HCT116 (cell line): Measurements from ENCODE around the gene ARHGEF6. TPM values are rescaled to one million over a fixed set of nuclear protein-coding genes. Genes with fewer than 3 reads are reported as not detected.

Source experiments
- ATAC-seq: fragments of 200-7000 bp; cut with Tn5 transposase; 2 replicates; pipeline ENCODE4 v1.9.1; 2020; ENCODE audit warnings: mild to moderate bottlenecking, moderate library complexity
- BruUV-seq: library from RNA; stranded (reverse); fragments of 400-500 nt; replicated peaks from 2 replicates; lab custom pipeline; 2021; lab: Mats Ljungman, UMichigan
- CTCF ChIA-PET: fragments of 300-600 bp; sonication (Branson Sonifier 250); formaldehyde crosslinking; loops from one replicate; lab custom pipeline; 2021; ENCODE audit warnings: antibody characterized with exemption; lab: Charles Lee
- POLR2A ChIA-PET: fragments of 300-600, 350-600 bp; sonication (Branson Sonifier 250); formaldehyde crosslinking; loops from one replicate; lab custom pipeline; 2021; ENCODE audit warnings: antibody characterized with exemption; lab: Charles Lee
- RAD21 ChIA-PET, 2 experiments: fragments of 300-600 bp; sonication (Branson Sonifier 250); formaldehyde crosslinking; loops; one replicate each; lab custom pipeline; 2023; ENCODE audit warnings: low total read pairs in 2 of 2; ENCODE audit not compliant: uncharacterized antibody in 2 of 2, unreplicated experiment in 2 of 2, low non-redundant PET in 1 of 2; lab: Charles Lee
- DNase-seq: peaks from one replicate; pipeline ENCODE4 v3.0.0-alpha.2; 2010; ENCODE audit warnings: low read depth, low spot score
- H2AFZ ChIP-seq: fragments of 200-600 bp; shearing (Covaris generic), sonication (generic); 2 replicates; pipeline ENCODE4 v1.6.1; 2017; ENCODE audit warnings: low read depth, mixed run types, mixed read lengths, antibody characterized with exemption, low read length; ENCODE audit not compliant: poor library complexity, severe bottlenecking
- H3K27ac ChIP-seq: 2 replicates; pipeline ENCODE4 v1.5.1; 2012; ENCODE audit warnings: low read depth, low read length
- H3K27me3 ChIP-seq: fragments of 200-600 bp; sonication (generic); 2 replicates; pipeline ENCODE4 v1.6.1; 2016; ENCODE audit warnings: mixed run types, low read length, mixed read lengths; ENCODE audit not compliant: insufficient read depth
- H3K36me3 ChIP-seq, 2 experiments: fragments of 200-500 bp in 1 of 2; fragments of 200-600 bp in 1 of 2; sonication (Bioruptor generic) in 1 of 2; sonication (generic) in 1 of 2; 2 replicates each; pipeline versions ENCODE4 v1.5.1 to v1.6.1; 2014 to 2016; ENCODE audit warnings: low read length in 2 of 2, inconsistent platforms in 1 of 2, mixed read lengths in 1 of 2, mixed run types in 1 of 2; ENCODE audit not compliant: insufficient read depth in 2 of 2, control insufficient read depth in 1 of 2
- H3K4me1 ChIP-seq, 2 experiments: fragments of 200-600 bp in 1 of 2; sonication (generic) in 1 of 2; 2 replicates each; pipeline versions ENCODE4 v1.5.1 to v1.6.1; 2012 to 2017; ENCODE audit warnings: low read length in 2 of 2, inconsistent platforms in 1 of 2, mild to moderate bottlenecking in 1 of 2, mixed read lengths in 1 of 2, mixed run types in 1 of 2, moderate library complexity in 1 of 2; ENCODE audit not compliant: insufficient read depth in 2 of 2, control insufficient read depth in 1 of 2
- H3K4me2 ChIP-seq: fragments of 200-600 bp; sonication (generic); 2 replicates; pipeline ENCODE4 v1.6.1; 2017; ENCODE audit warnings: mixed run types, low read length, mixed read lengths
- H3K4me3 ChIP-seq, 2 experiments: fragments of 200-600 bp in 1 of 2; sonication (generic) in 1 of 2; replicated peaks in 1 of 2; 2 replicates each; pipeline ENCODE4 v1.5.1; 2011 to 2016; ENCODE audit warnings: low read length in 2 of 2, control low read depth in 1 of 2, low read depth in 1 of 2, mild to moderate bottlenecking in 1 of 2, mixed read lengths in 1 of 2, mixed run types in 1 of 2
- H3K79me2 ChIP-seq: fragments of 200-600 bp; sonication (generic); 2 replicates; pipeline ENCODE4 v1.6.1; 2017; ENCODE audit warnings: mild to moderate bottlenecking, mixed run types, low read length, moderate library complexity, mixed read lengths; ENCODE audit not compliant: insufficient read depth
- H3K9ac ChIP-seq: fragments of 200-600 bp; sonication (generic); 2 replicates; pipeline ENCODE4 v1.6.1; 2016; ENCODE audit warnings: low read length, mixed read lengths
- H3K9me2 ChIP-seq: fragments of 200-600 bp; sonication (generic), shearing (Covaris generic); 2 replicates; pipeline ENCODE4 v1.6.1; 2017; ENCODE audit warnings: mixed run types, mild to moderate bottlenecking, moderate library complexity; ENCODE audit not compliant: insufficient read depth
- H3K9me3 ChIP-seq, 2 experiments: fragments of 200-500 bp in 1 of 2; fragments of 200-600 bp in 1 of 2; sonication (Bioruptor generic) in 1 of 2; sonication (generic) in 1 of 2; 2 replicates each; pipeline ENCODE4 v1.6.1; 2014 to 2017; ENCODE audit warnings: low read length in 2 of 2, mixed read lengths in 2 of 2, inconsistent platforms in 1 of 2, low read depth in 1 of 2, mild to moderate bottlenecking in 1 of 2, mixed run types in 1 of 2, moderate library complexity in 1 of 2; ENCODE audit not compliant: control insufficient read depth in 1 of 2, insufficient read depth in 1 of 2
- H4K20me1 ChIP-seq: fragments of 200-600 bp; sonication (generic), shearing (Covaris generic); 2 replicates; pipeline ENCODE4 v1.6.1; 2017; ENCODE audit warnings: mixed run types, mild to moderate bottlenecking, moderate library complexity; ENCODE audit not compliant: insufficient read depth
- CEBPB ChIP-seq: IDR thresholded peaks from 2 replicates; pipeline ENCODE4 v1.6.1; 2012; ENCODE audit warnings: low read depth
- ELF1 ChIP-seq: IDR thresholded peaks from 2 replicates; pipeline ENCODE4 v1.6.1; 2012; ENCODE audit warnings: low read depth, borderline replicate concordance
- EZH2 ChIP-seq: fragments of 200-600 bp; sonication (generic); IDR thresholded peaks from 2 replicates; pipeline ENCODE4 v1.6.1; 2017; ENCODE audit warnings: antibody characterized with exemption, mixed run types
- EZH2phosphoT487 ChIP-seq: fragments of 200-600 bp; IDR thresholded peaks from 2 replicates; pipeline ENCODE4 v1.6.1; 2018; ENCODE audit warnings: antibody characterized with exemption, borderline replicate concordance
- FOSL1 ChIP-seq: IDR thresholded peaks from 2 replicates; pipeline ENCODE4 v1.6.1; 2012; ENCODE audit warnings: low read depth
- POLR2A ChIP-seq: IDR thresholded peaks from 2 replicates; pipeline ENCODE4 v1.7.0; 2011; ENCODE audit warnings: borderline replicate concordance; ENCODE audit not compliant: insufficient read depth, insufficient read length; ENCODE audit errors: extremely low read depth
- POLR2AphosphoS5 ChIP-seq: IDR thresholded peaks from 2 replicates; pipeline ENCODE4 v1.6.1; 2011; ENCODE audit warnings: mild to moderate bottlenecking, low read depth, low read length, moderate library complexity
- RAD21 ChIP-seq: IDR thresholded peaks from 2 replicates; pipeline ENCODE4 v1.6.1; 2012; ENCODE audit warnings: low read depth, mild to moderate bottlenecking
- SIN3A ChIP-seq: IDR thresholded peaks from 2 replicates; pipeline ENCODE4 v1.6.1; 2012; ENCODE audit warnings: low read depth
- SP1 ChIP-seq: IDR thresholded peaks from 2 replicates; pipeline ENCODE4 v1.6.1; 2012; ENCODE audit warnings: low read depth
- SRF ChIP-seq: IDR thresholded peaks from 2 replicates; pipeline ENCODE4 v1.6.1; 2012; ENCODE audit warnings: low read depth
- ZFX ChIP-seq: fragments of 450-650 bp; IDR thresholded peaks from 2 replicates; pipeline ENCODE4 v1.6.1; 2017
- ZNF274 ChIP-seq: fragments of 200-500 bp; sonication (Bioruptor generic); IDR thresholded peaks from 2 replicates; pipeline ENCODE4 v1.6.1; 2014; ENCODE audit warnings: mild to moderate bottlenecking, low read depth, low read length, inconsistent platforms
- intact Hi-C: fragments of 100-400 bp; cut with micrococcal nuclease; formaldehyde crosslinking; loops from 2 replicates; pipeline ENCODE4 v1.10.0; 2022
- total RNA-seq: library from RNA; stranded (reverse); gene quantifications from one replicate; pipeline ENCODE4 v1.2.1, GENCODE V29; 2021; ENCODE audit not compliant: unreplicated experiment
- TF ChIP-seq, protein P1 (sequence below): IDR thresholded peaks from 2 replicates; pipeline ENCODE4 v1.6.1; 2012
- TF ChIP-seq, protein P2 (sequence below): IDR thresholded peaks from 2 replicates; pipeline ENCODE4 v1.6.1; 2012

Gene ARHGEF6
- total RNA-seq, 1 experiment from 2014 or later, result 1.9 TPM

- no peak for ATAC-seq
- no TSS peak for BruUV-seq
- H3K4me1 ChIP-seq, result no peaks in the 10 kb centered on the region
- H3K4me2 ChIP-seq, result no peak overlapping the region
- H3K9ac ChIP-seq, result no peak overlapping the region
- H4K20me1 ChIP-seq, result no peaks in the 10 kb centered on the region
- ChIA-PET RAD21 (no interaction called here), POLR2A (no interaction called here), CTCF (no interaction called here)
- no peak overlapping the region for H3K4me3 ChIP-seq
- TF ChIP-seq POLR2AphosphoS5 (no peak), EZH2phosphoT487 (no peak), RAD21 (no peak), CEBPB (no peak), EZH2 (no peak), SRF (no peak), ZNF274 (no peak), POLR2A (no peak), SIN3A (no peak), ZFX (no peak), SP1 (no peak), FOSL1 (no peak), ELF1 (no peak)
- TF ChIP-seq, protein P1, sequence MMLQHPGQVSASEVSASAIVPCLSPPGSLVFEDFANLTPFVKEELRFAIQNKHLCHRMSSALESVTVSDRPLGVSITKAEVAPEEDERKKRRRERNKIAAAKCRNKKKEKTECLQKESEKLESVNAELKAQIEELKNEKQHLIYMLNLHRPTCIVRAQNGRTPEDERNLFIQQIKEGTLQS, result no peak
- TF ChIP-seq, protein P2, sequence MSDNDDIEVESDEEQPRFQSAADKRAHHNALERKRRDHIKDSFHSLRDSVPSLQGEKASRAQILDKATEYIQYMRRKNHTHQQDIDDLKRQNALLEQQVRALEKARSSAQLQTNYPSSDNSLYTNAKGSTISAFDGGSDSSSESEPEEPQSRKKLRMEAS, result no peak
- intact Hi-C loops, result no loop called here
- H2AFZ ChIP-seq, result no peak overlapping the region
- H3K9me3 ChIP-seq, result no peaks in the 10 kb centered on the region
- no peaks in the 10 kb centered on the region for H3K27me3 ChIP-seq
- H3K27ac ChIP-seq, result no peak overlapping the region
- no peak for DNase-seq
- no peaks in the 10 kb centered on the region for H3K79me2 ChIP-seq
- no peaks in the 10 kb centered on the region for H3K36me3 ChIP-seq
- no peaks in the 10 kb centered on the region for H3K9me2 ChIP-seq
Measured at GRCh38 chrX:136755411-136755810, 25.3 kb downstream of the ARHGEF6 start.
